GM19372 (cell line): ENCODE measurements around the gene DLK1.

ENCODE experiments used
- ATAC-seq: cut with Tn5 transposase; IDR thresholded peaks from one replicate; pipeline ENCODE4 v1.9.1; 2021; ENCODE audit warnings: mild to moderate bottlenecking, low read depth, moderate library complexity; ENCODE audit not compliant: unreplicated experiment

Gene DLK1

GRCh38 chr14:100726550-100727085 is at the start of gene DLK1:
Gene DLK1, plus strand, starts transcription at chr14:100726892. Its CDS starts 177 bp downstream, at chr14:100727069.
- ATAC-seq = no peak

GRCh38 chr14:100677152-100677551 is 49.5 kb upstream of the DLK1 start:
- ATAC-seq = no peak

GRCh38 chr14:100677554-100678468 is 48.9 kb upstream of the DLK1 start:
- ATAC-seq = no peak

- no peak for ATAC-seq
These were observed 48.2 kb upstream of the DLK1 start for GRCh38 chr14:100678469-100678828.

- ATAC-seq = no peak
These were observed 47.5 kb upstream of the DLK1 start for GRCh38 chr14:100679153-100679552.

GRCh38 chr14:100679707-100680438 is 46.8 kb upstream of the DLK1 start:
- ATAC-seq = no peak

- ATAC-seq = no peak
These were observed 46.1 kb upstream of the DLK1 start for GRCh38 chr14:100680439-100681051.

GRCh38 chr14:100681111-100681510 is 45.6 kb upstream of the DLK1 start:
- ATAC-seq = no peak

- no peak for ATAC-seq
These were observed 43.9 kb upstream of the DLK1 start for GRCh38 chr14:100682749-100683148.

GRCh38 chr14:100683578-100683977 is 43.1 kb upstream of the DLK1 start:
- no peak for ATAC-seq

GRCh38 chr14:100684154-100684553 is 42.5 kb upstream of the DLK1 start:
- no peak for ATAC-seq

- ATAC-seq = no peak
These were observed 41.7 kb upstream of the DLK1 start for GRCh38 chr14:100684961-100685360.

- ATAC-seq = no peak
These were observed 39.8 kb upstream of the DLK1 start for GRCh38 chr14:100686858-100687257.

GRCh38 chr14:100687386-100687785 is 39.3 kb upstream of the DLK1 start:
- no peak for ATAC-seq

GRCh38 chr14:100688051-100688450 is 38.6 kb upstream of the DLK1 start:
- ATAC-seq = no peak

- no peak for ATAC-seq
These were observed 37.9 kb upstream of the DLK1 start for GRCh38 chr14:100688598-100689461.

- no peak for ATAC-seq
These were observed 36.0 kb upstream of the DLK1 start for GRCh38 chr14:100690672-100691071.

- no peak for ATAC-seq
These were observed 35.2 kb upstream of the DLK1 start for GRCh38 chr14:100691395-100692056.

GRCh38 chr14:100692256-100692655 is 34.4 kb upstream of the DLK1 start:
- no peak for ATAC-seq
